ENCODE results near the gene TRPV3.

The TRPV3 gene

GRCh38 chr17:3596804-3597464 lies 39.3 kb upstream of the TRPV3 start:
- no peak overlapping the region for H2AFZ ChIP-seq (ENCODE audit: low read depth, low read length)
- H3K27me3 ChIP-seq (ENCODE audit: insufficient read depth, low read length, poor library complexity), result no peaks in the 10 kb centered on the region
- H3K79me2 ChIP-seq (ENCODE audit: insufficient read depth, low read length), result no peaks in the 10 kb centered on the region
- no peak for ATAC-seq (ENCODE audit: insufficient read depth, low read depth)
- no peak overlapping the region for H3K27ac ChIP-seq (ENCODE audit: low read length)
- DNase-seq, result no peak
- H3K36me3 ChIP-seq (ENCODE audit: insufficient read depth, low read length), result no peaks in the 10 kb centered on the region
- H3K4me3 ChIP-seq (ENCODE audit: low read depth in 1 of 2, low read length in 2 of 2), result no peak overlapping the region
- TF ChIP-seq, protein P1, sequence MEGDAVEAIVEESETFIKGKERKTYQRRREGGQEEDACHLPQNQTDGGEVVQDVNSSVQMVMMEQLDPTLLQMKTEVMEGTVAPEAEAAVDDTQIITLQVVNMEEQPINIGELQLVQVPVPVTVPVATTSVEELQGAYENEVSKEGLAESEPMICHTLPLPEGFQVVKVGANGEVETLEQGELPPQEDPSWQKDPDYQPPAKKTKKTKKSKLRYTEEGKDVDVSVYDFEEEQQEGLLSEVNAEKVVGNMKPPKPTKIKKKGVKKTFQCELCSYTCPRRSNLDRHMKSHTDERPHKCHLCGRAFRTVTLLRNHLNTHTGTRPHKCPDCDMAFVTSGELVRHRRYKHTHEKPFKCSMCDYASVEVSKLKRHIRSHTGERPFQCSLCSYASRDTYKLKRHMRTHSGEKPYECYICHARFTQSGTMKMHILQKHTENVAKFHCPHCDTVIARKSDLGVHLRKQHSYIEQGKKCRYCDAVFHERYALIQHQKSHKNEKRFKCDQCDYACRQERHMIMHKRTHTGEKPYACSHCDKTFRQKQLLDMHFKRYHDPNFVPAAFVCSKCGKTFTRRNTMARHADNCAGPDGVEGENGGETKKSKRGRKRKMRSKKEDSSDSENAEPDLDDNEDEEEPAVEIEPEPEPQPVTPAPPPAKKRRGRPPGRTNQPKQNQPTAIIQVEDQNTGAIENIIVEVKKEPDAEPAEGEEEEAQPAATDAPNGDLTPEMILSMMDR (IDR thresholded peaks at IDR 0.05; ENCODE audit: borderline replicate concordance, extremely low read depth, low read length, poor library complexity, severe bottlenecking), result no peak
- no peaks in the 10 kb centered on the region for H3K9me3 ChIP-seq (ENCODE audit: insufficient read depth, low read length, severe bottlenecking)
- H3K9ac ChIP-seq (ENCODE audit: low read depth, low read length), result no peak overlapping the region
- H3K4me1 ChIP-seq (ENCODE audit: insufficient read depth, low read length), result no peaks in the 10 kb centered on the region
- no peaks in the 10 kb centered on the region for H4K20me1 ChIP-seq (ENCODE audit: insufficient read depth, low read length)
- H3K4me2 ChIP-seq (ENCODE audit: insufficient read depth, low read length), result no peak overlapping the region

DNA sequence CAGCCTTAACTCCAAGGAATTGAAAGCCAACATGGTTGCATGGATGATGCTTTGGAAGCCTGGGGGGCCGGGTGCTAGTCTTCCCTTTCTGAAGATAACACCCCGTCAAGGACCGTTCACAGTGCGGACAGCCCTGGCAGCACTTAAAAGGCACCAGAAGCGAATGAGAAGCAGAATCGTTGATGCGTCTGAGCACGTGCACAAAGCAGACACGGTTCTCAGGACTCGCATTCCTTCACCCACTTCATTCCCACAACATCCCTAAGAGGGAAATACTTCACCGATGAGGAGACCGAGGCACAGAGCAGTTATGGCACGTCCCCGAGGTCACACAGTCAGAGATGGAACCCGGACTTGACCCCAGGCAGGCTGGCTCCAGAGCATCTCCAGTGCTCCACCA lies 37.4 kb upstream of the TRPV3 start:
- Histone ChIP-seq H3K79me2 (ENCODE audit: insufficient read depth, low read length) (no peaks in the 10 kb centered on the region), H3K27me3 (ENCODE audit: insufficient read depth, low read length, poor library complexity) (no peaks in the 10 kb centered on the region), H3K9ac (ENCODE audit: low read depth, low read length) (no peak overlapping the region), H3K4me3 (ENCODE audit: low read depth in 1 of 2, low read length in 2 of 2) (no peak overlapping the region), H3K9me3 (ENCODE audit: insufficient read depth, low read length, severe bottlenecking) (no peaks in the 10 kb centered on the region), H3K4me1 (ENCODE audit: insufficient read depth, low read length) (no peaks in the 10 kb centered on the region), H3K4me2 (ENCODE audit: insufficient read depth, low read length) (no peak overlapping the region), H4K20me1 (ENCODE audit: insufficient read depth, low read length) (no peaks in the 10 kb centered on the region), H3K36me3 (ENCODE audit: insufficient read depth, low read length) (no peaks in the 10 kb centered on the region), H2AFZ (ENCODE audit: low read depth, low read length) (no peak overlapping the region), H3K27ac (ENCODE audit: low read length) (no peak overlapping the region)
- no peak for DNase-seq
- TF ChIP-seq, protein P1 (IDR thresholded peaks at IDR 0.05; ENCODE audit: borderline replicate concordance, extremely low read depth, low read length, poor library complexity, severe bottlenecking), result no peak
- TF ChIP-seq EZH2 (IDR thresholded peaks at IDR 0.05; ENCODE audit: borderline replicate concordance, low read depth, low read length, severe bottlenecking), result no peak
- no peak for ATAC-seq (ENCODE audit: insufficient read depth, low read depth)

- Histone ChIP-seq H2AFZ (ENCODE audit: low read depth, low read length) (no peak overlapping the region), H3K4me3 (ENCODE audit: low read depth in 1 of 2, low read length in 2 of 2) (no peak overlapping the region), H4K20me1 (ENCODE audit: insufficient read depth, low read length) (no peaks in the 10 kb centered on the region), H3K4me1 (ENCODE audit: insufficient read depth, low read length) (no peaks in the 10 kb centered on the region), H3K27ac (ENCODE audit: low read length) (no peak overlapping the region), H3K79me2 (ENCODE audit: insufficient read depth, low read length) (no peaks in the 10 kb centered on the region), H3K4me2 (ENCODE audit: insufficient read depth, low read length) (no peak overlapping the region), H3K9me3 (ENCODE audit: insufficient read depth, low read length, severe bottlenecking) (no peaks in the 10 kb centered on the region), H3K36me3 (ENCODE audit: insufficient read depth, low read length) (no peaks in the 10 kb centered on the region), H3K27me3 (ENCODE audit: insufficient read depth, low read length, poor library complexity) (no peaks in the 10 kb centered on the region), H3K9ac (ENCODE audit: low read depth, low read length) (no peak overlapping the region)
- no peak for ATAC-seq (ENCODE audit: insufficient read depth, low read depth)
- TF ChIP-seq, protein P1 (IDR thresholded peaks at IDR 0.05; ENCODE audit: borderline replicate concordance, extremely low read depth, low read length, poor library complexity, severe bottlenecking), result no peak
- TF ChIP-seq EZH2 (IDR thresholded peaks at IDR 0.05; ENCODE audit: borderline replicate concordance, low read depth, low read length, severe bottlenecking), result no peak
- DNase-seq, result no peak
These were observed 36.6 kb upstream of the TRPV3 start for GRCh38 chr17:3594051-3594800.

Data from DND-41 (cell line).